Liver (tissue), 9 donors: ENCODE measurements around the gene CASP10. TPM values are rescaled to one million over a fixed set of nuclear protein-coding genes. Genes with fewer than 3 reads are reported as not detected.

Experiments used
- DNase-seq: peaks from one replicate; pipeline ENCODE4 v3.0.0-alpha.2; 2017; ENCODE audit warnings: low spot score
- H3K27ac ChIP-seq, 2 donors: one replicate each; pipeline ENCODE4 v1.7.0; 2013; ENCODE audit warnings: inconsistent platforms in 2 of 2, low read length in 2 of 2, control low read depth in 1 of 2, low read depth in 1 of 2, mild to moderate bottlenecking in 1 of 2
- H3K27me3 ChIP-seq, 4 donors: one replicate each; pipeline versions ENCODE4 v1.6.1 to v1.7.0; 2013; ENCODE audit warnings: low read length in 3 of 4, inconsistent platforms in 1 of 4, mild to moderate bottlenecking in 1 of 4, moderate library complexity in 1 of 4; ENCODE audit not compliant: control insufficient read depth in 4 of 4, insufficient read depth in 4 of 4
- H3K36me3 ChIP-seq, 4 donors: one replicate each; pipeline versions ENCODE4 v1.6.1 to v1.7.0; 2013; ENCODE audit warnings: low read length in 3 of 4, mild to moderate bottlenecking in 3 of 4, low read depth in 1 of 4, moderate library complexity in 1 of 4; ENCODE audit not compliant: control insufficient read depth in 4 of 4, insufficient read depth in 3 of 4
- H3K4me1 ChIP-seq, 4 donors: one replicate each; pipeline versions ENCODE4 v1.6.1 to v1.7.0; 2013; ENCODE audit warnings: low read length in 3 of 4, mild to moderate bottlenecking in 3 of 4, moderate library complexity in 1 of 4; ENCODE audit not compliant: control insufficient read depth in 4 of 4, insufficient read depth in 4 of 4
- H3K4me3 ChIP-seq, 3 donors: one replicate each; pipeline versions ENCODE4 v1.6.1 to v1.7.0; 2013; ENCODE audit warnings: low read length in 3 of 3, control low read depth in 1 of 3, low read depth in 1 of 3, mild to moderate bottlenecking in 1 of 3
- H3K9ac ChIP-seq, 2 donors: one replicate each; pipeline ENCODE4 v1.7.0; 2013; ENCODE audit warnings: low read length in 2 of 2, mild to moderate bottlenecking in 2 of 2, moderate library complexity in 2 of 2, control low read depth in 1 of 2, low read depth in 1 of 2
- H3K9me3 ChIP-seq, 4 donors: one replicate each; pipeline versions ENCODE4 v1.6.1 to v1.7.0; 2013; ENCODE audit warnings: low read length in 3 of 4; ENCODE audit not compliant: control insufficient read depth in 4 of 4
- ATF3 ChIP-seq: IDR thresholded peaks from 2 replicates; pipeline ENCODE4 v1.6.1; 2016; ENCODE audit warnings: antibody characterized with exemption
- FOXA2 ChIP-seq: IDR thresholded peaks from 2 replicates; pipeline ENCODE4 v1.6.1; 2016; ENCODE audit warnings: antibody characterized with exemption
- HNF4A ChIP-seq, 2 donors: conservative IDR thresholded peaks; 2 replicates each; pipeline ENCODE4 v1.6.1; 2016; ENCODE audit warnings: antibody characterized with exemption in 2 of 2, mild to moderate bottlenecking in 2 of 2
- HNF4G ChIP-seq: IDR thresholded peaks from 2 replicates; pipeline ENCODE4 v1.6.1; 2016; ENCODE audit warnings: antibody characterized with exemption
- JUND ChIP-seq, 2 donors: IDR thresholded peaks; 2 replicates each; pipeline ENCODE4 v1.6.1; 2016; ENCODE audit warnings: antibody characterized with exemption in 2 of 2
- MAX ChIP-seq: IDR thresholded peaks from 2 replicates; pipeline ENCODE4 v1.6.1; 2016; ENCODE audit warnings: antibody characterized with exemption
- RAD21 ChIP-seq, 2 donors: IDR thresholded peaks; 2 replicates each; pipeline ENCODE4 v1.6.1; 2016; ENCODE audit warnings: antibody characterized with exemption in 2 of 2, mild to moderate bottlenecking in 2 of 2
- REST ChIP-seq: IDR thresholded peaks from 2 replicates; pipeline ENCODE4 v1.6.1; 2016; ENCODE audit warnings: antibody characterized with exemption, mild to moderate bottlenecking
- RXRA ChIP-seq, 2 donors: IDR thresholded peaks; 2 replicates each; pipeline ENCODE4 v1.6.1; 2017 to 2018; ENCODE audit warnings: antibody characterized with exemption in 2 of 2, mild to moderate bottlenecking in 1 of 2
- SP1 ChIP-seq: IDR thresholded peaks from 2 replicates; pipeline ENCODE4 v1.6.1; 2018; ENCODE audit warnings: antibody characterized with exemption, mild to moderate bottlenecking
- TAF1 ChIP-seq: conservative IDR thresholded peaks from 2 replicates; pipeline ENCODE4 v1.6.1; 2016; ENCODE audit warnings: antibody characterized with exemption, mild to moderate bottlenecking
- YY1 ChIP-seq: IDR thresholded peaks from 2 replicates; pipeline ENCODE4 v1.6.1; 2016; ENCODE audit warnings: antibody characterized with exemption, mild to moderate bottlenecking
- WGBS: extraction: QIAGEN DNeasy Blood & Tissue Kit; methylation state at CpG from one replicate; pipeline ENCODE4 v1.1.7; 2013; 5-methylcytosine and 5-hydroxymethylcytosine counted together
- polyA plus RNA-seq, 2 donors: library from polyadenylated mRNA; stranded (reverse) in 1 of 2; unstranded in 1 of 2; fragments of 200-250 nt in 1 of 2; fragments of >200 nt in 1 of 2; fragmentation: Nextera tagmentation in 1 of 2; extraction: Ambion mirVana in 1 of 2; gene quantifications; one replicate each; pipeline versions ENCODE4 v1.2.1 to v1.2.3, GENCODE V29; 2013 to 2015
- total RNA-seq, 2 donors: library from RNA; depleted of rRNA; stranded (reverse); fragments of >200 nt; gene quantifications; one replicate each; pipeline ENCODE4 v1.2.3, GENCODE V29; 2014
- donor health status: healthy.
- donor health status: healthy.
- donor health status: healthy.
- donor health status: healthy.
- donor health status: healthy.

The CASP10 gene
- total and polyA plus RNA-seq, 4 donors, result 2.2 to 13.6 (median 5.6) TPM

- Histone ChIP-seq H3K9me3 (no peaks in the 10 kb centered on the region), H3K4me3 (no peak overlapping the region), H3K4me1 (peaks cover 3 to 20% (median 13%) of the 10 kb centered on the region in 4 donors), H3K9ac (peak overlapping the region in 1 of 2 donors; percentile 19), H3K36me3 (peaks cover 21 to 49% (median 46%) of the 10 kb centered on the region in 4 donors), H3K27ac (peak overlapping the region; percentile 68 to 80), H3K27me3 (no peaks in the 10 kb centered on the region)
- 71% methylated on average over 8 of the region's 8 CpGs for WGBS
- TF ChIP-seq RXRA (IDR thresholded peaks at IDR 0.05) (no peak), YY1 (peak; percentile 27), JUND (IDR thresholded peaks at IDR 0.05) (peak; percentile 49 to 75)
- no peak for DNase-seq
Measured at GRCh38 chr2:201151127-201151981, 31.6 kb upstream of the CASP10 start.

GRCh38 chr2:201152517-201152916 is 30.4 kb upstream of the CASP10 start:
- 96% methylated on average over 1 of the region's 1 CpG for WGBS
- Histone ChIP-seq H3K4me3 (no peak overlapping the region), H3K9ac (no peak overlapping the region), H3K27ac (peak overlapping the region in 1 of 2 donors; percentile 9), H3K9me3 (no peaks in the 10 kb centered on the region), H3K36me3 (peaks cover 16 to 57% (median 50%) of the 10 kb centered on the region in 4 donors), H3K27me3 (no peaks in the 10 kb centered on the region), H3K4me1 (peaks cover 3 to 20% (median 13%) of the 10 kb centered on the region in 4 donors)
- TF ChIP-seq SP1, result no peak
- TF ChIP-seq REST, result no peak
- no peak for TF ChIP-seq HNF4G
- peak; percentile 8 to 9 for TF ChIP-seq HNF4A (conservative IDR thresholded peaks at IDR 0.05)
- TF ChIP-seq MAX, result no peak
- no peak for DNase-seq

- DNase-seq, result no peak
- Histone ChIP-seq H3K4me3 (no peak overlapping the region), H3K9ac (no peak overlapping the region), H3K36me3 (peaks cover 16 to 60% (median 56%) of the 10 kb centered on the region in 4 donors), H3K4me1 (peaks cover 3 to 18% (median 15%) of the 10 kb centered on the region in 4 donors), H3K27ac (peak overlapping the region in 1 of 2 donors; percentile 19), H3K27me3 (no peaks in the 10 kb centered on the region), H3K9me3 (no peaks in the 10 kb centered on the region)
- WGBS, result 94% methylated on average over 6 of the region's 6 CpGs
- no peak for TF ChIP-seq RAD21 (IDR thresholded peaks at IDR 0.05)
- TF ChIP-seq FOXA2, result no peak
- TF ChIP-seq ATF3, result no peak
- TF ChIP-seq HNF4G, result no peak
- no peak for TF ChIP-seq MAX
- no peak for TF ChIP-seq TAF1
- TF ChIP-seq REST, result no peak
Measured at GRCh38 chr2:201152999-201153815, 29.7 kb upstream of the CASP10 start.
